ENCODE measurements around the gene CSNK1A1.
"Not testable (repeated sequence)": the region's sequence is repeated elsewhere in the genome, so short reads cannot be mapped to it uniquely, and the experiment has no call there.

The CSNK1A1 gene

GRCh38 chr5:149526845-149527590 lies 24.2 kb downstream of the CSNK1A1 start:
- no peak for DNase-seq

GRCh38 chr5:149521739-149522685 lies 29.2 kb downstream of the CSNK1A1 start:
- DNase-seq = no peak

- DNase-seq = no peak
Measured at GRCh38 chr5:149519601-149520000, 31.6 kb downstream of the CSNK1A1 start.

- no peak for DNase-seq
Measured at GRCh38 chr5:149518620-149519019, 32.6 kb downstream of the CSNK1A1 start.

GRCh38 chr5:149517461-149518122 lies 33.6 kb downstream of the CSNK1A1 start:
- DNase-seq = no peak

- no peak for DNase-seq
Measured at GRCh38 chr5:149514512-149514911, 36.7 kb downstream of the CSNK1A1 start.

- DNase-seq = not testable (repeated sequence)
Measured at GRCh38 chr5:149513372-149513947, 37.8 kb downstream of the CSNK1A1 start.

GRCh38 chr5:149510136-149510535 lies 41.1 kb downstream of the CSNK1A1 start:
- DNase-seq = no peak

GRCh38 chr5:149504677-149505076 lies 46.6 kb downstream of the CSNK1A1 start:
- DNase-seq = no peak

- DNase-seq = no peak
Measured at GRCh38 chr5:149503006-149503405, 48.2 kb downstream of the CSNK1A1 start.

- DNase-seq = no peak
Measured at GRCh38 chr5:149500922-149501582, 50.2 kb downstream of the CSNK1A1 start.

GRCh38 chr5:149498724-149499336 lies 52.4 kb downstream of the CSNK1A1 start:
- no peak for DNase-seq

- DNase-seq = no peak
Measured at GRCh38 chr5:149497357-149497756, 53.9 kb downstream of the CSNK1A1 start.

- no peak for DNase-seq
Measured at GRCh38 chr5:149496917-149497316, 54.3 kb downstream of the CSNK1A1 start.

- no peak for DNase-seq
Measured at GRCh38 chr5:149496166-149496565, 55.1 kb downstream of the CSNK1A1 start.

GRCh38 chr5:149495673-149496072 lies 55.6 kb downstream of the CSNK1A1 start:
- no peak for DNase-seq

- DNase-seq = no peak
Measured at GRCh38 chr5:149493316-149493715, 57.9 kb downstream of the CSNK1A1 start.

GRCh38 chr5:149492781-149493180 lies 58.5 kb downstream of the CSNK1A1 start:
- DNase-seq = no peak

GRCh38 chr5:149490599-149491485 lies 60.4 kb downstream of the CSNK1A1 start:
- DNase-seq = no peak

GRCh38 chr5:149489605-149490037 lies 61.6 kb downstream of the CSNK1A1 start:
- no peak for DNase-seq

Data from NCI-H1436 (cell line).